Osteoblast (primary cell): Measurements from ENCODE around the gene MCF2L. TPM values are rescaled to one million over a fixed set of nuclear protein-coding genes. Genes with fewer than 3 reads are reported as not detected.
A peak's percentile ranks its signal among the peaks of the same experiment; 100 is the strongest.

Source experiments
- DNase-seq: peaks from one replicate; pipeline ENCODE4 v3.0.0; 2011; ENCODE audit warnings: low spot score, mixed read lengths; ENCODE audit not compliant: insufficient read length; ENCODE audit errors: missing footprints
- H2AFZ ChIP-seq: 2 replicates; pipeline ENCODE4 v1.6.0; 2011; ENCODE audit warnings: mild to moderate bottlenecking, low read length
- H3K27ac ChIP-seq: 2 replicates; pipeline ENCODE4 v1.5.1; 2011; ENCODE audit warnings: mild to moderate bottlenecking, low read depth, low read length, moderate library complexity
- H3K27me3 ChIP-seq: 2 replicates; pipeline ENCODE4 v1.6.0; 2012; ENCODE audit warnings: mild to moderate bottlenecking, control low read depth, inconsistent platforms, low read length, moderate library complexity; ENCODE audit not compliant: insufficient read depth
- H3K36me3 ChIP-seq: 2 replicates; pipeline ENCODE4 v1.5.1; 2011; ENCODE audit warnings: mild to moderate bottlenecking, low read length, control low read depth, moderate library complexity; ENCODE audit not compliant: insufficient read depth
- H3K4me1 ChIP-seq: 2 replicates; pipeline ENCODE4 v1.5.1; 2011; ENCODE audit warnings: mild to moderate bottlenecking, low read length, control low read depth, moderate library complexity; ENCODE audit not compliant: insufficient read depth
- H3K4me2 ChIP-seq: 2 replicates; pipeline ENCODE4 v1.6.0; 2011; ENCODE audit warnings: mild to moderate bottlenecking, low read length; ENCODE audit not compliant: insufficient read depth
- H3K4me3 ChIP-seq: fragments of 200-600 bp; sonication (generic); 3 replicates; pipeline ENCODE4 v1.5.1; 2012; ENCODE audit warnings: mild to moderate bottlenecking, low read length, inconsistent platforms; ENCODE audit not compliant: insufficient read depth
- H3K79me2 ChIP-seq: 2 replicates; pipeline ENCODE4 v1.6.0; 2012; ENCODE audit warnings: mild to moderate bottlenecking, low read length, control low read depth, inconsistent platforms; ENCODE audit not compliant: insufficient read depth
- H3K9me3 ChIP-seq: 2 replicates; pipeline ENCODE4 v1.5.1; 2011; ENCODE audit warnings: low read depth, low read length, control low read depth
- H4K20me1 ChIP-seq: 2 replicates; pipeline ENCODE4 v1.6.0; 2012; ENCODE audit warnings: mild to moderate bottlenecking, low read length, control low read depth; ENCODE audit not compliant: insufficient read depth
- total RNA-seq: library from RNA; depleted of rRNA; stranded (reverse); fragments of >200 nt; gene quantifications from 2 replicates; pipeline ENCODE4 v1.2.3, GENCODE V29; 2012
- TF ChIP-seq, protein P1 (sequence below): IDR thresholded peaks from 2 replicates; pipeline ENCODE4 v1.5.1; 2011; ENCODE audit warnings: mild to moderate bottlenecking, low read depth, low read length, moderate library complexity; ENCODE audit errors: extremely low read depth

Gene MCF2L
- total RNA-seq, 1 donor, result 6.5 TPM

DNA sequence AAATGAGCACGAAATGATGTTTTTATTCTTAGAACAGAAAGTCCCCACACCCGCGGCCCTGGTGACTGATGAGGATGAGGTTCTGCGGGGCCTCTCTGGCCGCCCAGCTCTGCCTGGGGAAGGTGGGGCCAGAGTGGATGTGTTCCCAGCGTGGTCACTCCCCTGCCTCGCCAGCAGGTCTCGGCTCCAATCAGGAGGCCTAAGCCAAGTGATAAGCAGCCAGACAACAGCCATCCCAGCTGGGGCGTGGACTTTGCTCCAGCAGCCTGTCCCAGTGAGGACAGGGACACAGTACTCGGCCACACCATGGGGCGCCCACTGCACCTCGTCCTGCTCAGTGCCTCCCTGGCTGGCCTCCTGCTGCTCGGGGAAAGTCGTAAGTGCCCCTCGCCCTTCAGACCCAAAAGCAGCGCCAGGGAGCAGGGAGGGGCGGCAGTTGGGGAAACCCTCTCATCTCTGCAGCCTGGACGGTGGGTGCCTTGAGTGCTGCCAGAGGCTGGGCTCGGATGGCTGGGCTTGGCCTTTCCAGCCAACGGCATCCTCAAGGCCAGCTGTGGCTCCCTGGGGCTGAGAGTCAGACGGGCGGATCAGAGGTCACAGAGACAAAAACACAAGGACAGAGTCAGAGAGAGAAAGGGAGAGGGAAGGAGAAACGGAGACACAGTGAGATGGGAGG is 153.7 kb downstream of the MCF2L start, which contains the start of gene F10:
Gene F10, plus strand, starts transcription at position 250 of the 676 bp plus-strand sequence. Its CDS starts 57 bp downstream, at position 307.
- Histone ChIP-seq H3K4me1 (no peaks in the 10 kb centered on the region), H3K9me3 (no peaks in the 10 kb centered on the region), H3K79me2 (no peaks in the 10 kb centered on the region), H3K36me3 (no peaks in the 10 kb centered on the region), H2AFZ (no peak within 1 kb of the TSS), H4K20me1 (no peaks in the 10 kb centered on the region), H3K27me3 (peaks cover 1% of the 10 kb centered on the region), H3K4me3 (no peak within 1 kb of the TSS), H3K4me2 (no peak within 1 kb of the TSS), H3K27ac (no peak within 1 kb of the TSS)
- TF ChIP-seq, protein P1, sequence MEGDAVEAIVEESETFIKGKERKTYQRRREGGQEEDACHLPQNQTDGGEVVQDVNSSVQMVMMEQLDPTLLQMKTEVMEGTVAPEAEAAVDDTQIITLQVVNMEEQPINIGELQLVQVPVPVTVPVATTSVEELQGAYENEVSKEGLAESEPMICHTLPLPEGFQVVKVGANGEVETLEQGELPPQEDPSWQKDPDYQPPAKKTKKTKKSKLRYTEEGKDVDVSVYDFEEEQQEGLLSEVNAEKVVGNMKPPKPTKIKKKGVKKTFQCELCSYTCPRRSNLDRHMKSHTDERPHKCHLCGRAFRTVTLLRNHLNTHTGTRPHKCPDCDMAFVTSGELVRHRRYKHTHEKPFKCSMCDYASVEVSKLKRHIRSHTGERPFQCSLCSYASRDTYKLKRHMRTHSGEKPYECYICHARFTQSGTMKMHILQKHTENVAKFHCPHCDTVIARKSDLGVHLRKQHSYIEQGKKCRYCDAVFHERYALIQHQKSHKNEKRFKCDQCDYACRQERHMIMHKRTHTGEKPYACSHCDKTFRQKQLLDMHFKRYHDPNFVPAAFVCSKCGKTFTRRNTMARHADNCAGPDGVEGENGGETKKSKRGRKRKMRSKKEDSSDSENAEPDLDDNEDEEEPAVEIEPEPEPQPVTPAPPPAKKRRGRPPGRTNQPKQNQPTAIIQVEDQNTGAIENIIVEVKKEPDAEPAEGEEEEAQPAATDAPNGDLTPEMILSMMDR, result no peak
- peak; percentile 82 for DNase-seq

- H3K36me3 ChIP-seq, result no peaks in the 10 kb centered on the region
- H3K9me3 ChIP-seq, result no peaks in the 10 kb centered on the region
- H2AFZ ChIP-seq, result no peak overlapping the region
- H3K79me2 ChIP-seq, result no peaks in the 10 kb centered on the region
- no peaks in the 10 kb centered on the region for H4K20me1 ChIP-seq
- H3K4me2 ChIP-seq, result no peak overlapping the region
- no peaks in the 10 kb centered on the region for H3K4me1 ChIP-seq
- DNase-seq, result peak; percentile 59
- TF ChIP-seq, protein P1, result peak; percentile 23
- no peak overlapping the region for H3K4me3 ChIP-seq
- H3K27me3 ChIP-seq, result peaks cover 4% of the 10 kb centered on the region
- no peak overlapping the region for H3K27ac ChIP-seq
Observed at GRCh38 chr13:113123226-113124201, 154.5 kb downstream of the MCF2L start.

DNA sequence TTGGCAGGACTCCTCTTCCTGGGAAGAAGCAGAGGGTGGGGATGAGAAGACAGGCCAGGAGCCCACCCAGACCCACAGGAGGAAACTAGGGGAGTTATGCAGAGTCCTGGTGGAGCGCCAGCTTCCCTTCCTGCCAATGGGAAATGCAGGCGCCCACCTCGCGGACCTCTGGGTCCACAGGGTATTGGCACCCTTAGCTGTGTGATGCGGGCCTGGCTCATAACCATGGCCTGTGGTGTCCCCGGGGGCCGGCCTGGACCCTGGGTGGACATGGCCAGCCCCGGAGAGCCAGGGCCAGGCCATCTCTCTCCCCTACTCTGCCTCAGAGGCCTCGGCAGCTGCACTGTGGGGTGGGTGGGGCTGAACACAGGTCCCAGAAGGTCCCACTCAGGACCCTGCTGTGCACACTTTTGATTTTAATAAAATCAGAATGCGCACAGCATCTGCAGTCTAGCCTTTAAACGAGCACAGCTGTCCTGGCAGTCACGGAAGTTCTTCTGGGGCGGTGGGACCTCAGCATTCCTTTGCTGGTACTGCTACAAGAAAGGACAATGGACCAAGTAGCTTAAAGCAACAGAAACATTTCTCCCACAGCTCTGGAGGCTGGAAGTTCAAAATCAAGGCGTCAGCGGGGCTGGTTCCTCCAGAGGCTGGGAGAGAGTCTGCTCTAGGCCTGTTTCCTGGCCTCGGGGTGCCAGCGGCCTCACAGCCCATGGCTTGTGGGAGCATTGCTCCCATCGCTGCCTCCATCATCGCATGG is 155.4 kb downstream of the MCF2L start:
- Histone ChIP-seq H3K27ac (no peak overlapping the region), H3K36me3 (no peaks in the 10 kb centered on the region), H3K9me3 (no peaks in the 10 kb centered on the region), H3K4me2 (no peak overlapping the region), H3K4me3 (no peak overlapping the region), H3K4me1 (no peaks in the 10 kb centered on the region), H4K20me1 (no peaks in the 10 kb centered on the region), H2AFZ (no peak overlapping the region), H3K79me2 (no peaks in the 10 kb centered on the region), H3K27me3 (peaks cover 4% of the 10 kb centered on the region)
- TF ChIP-seq, protein P1, result no peak
- DNase-seq, result peak; percentile 61
